GM18870 (cell line): Measurements from ENCODE around the gene PTH1R.

Experiments used
- ATAC-seq: cut with Tn5 transposase; IDR thresholded peaks from one replicate; pipeline ENCODE4 v1.9.1; 2021; ENCODE audit warnings: moderate library complexity; ENCODE audit not compliant: unreplicated experiment

Gene PTH1R

GRCh38 chr3:46877406-46878125 is at the start of gene PTH1R:
Gene PTH1R (plus strand): TSS chr3:46877721. CDS start chr3:46883560, 5,839 bp downstream.
- ATAC-seq, result no peak

DNA sequence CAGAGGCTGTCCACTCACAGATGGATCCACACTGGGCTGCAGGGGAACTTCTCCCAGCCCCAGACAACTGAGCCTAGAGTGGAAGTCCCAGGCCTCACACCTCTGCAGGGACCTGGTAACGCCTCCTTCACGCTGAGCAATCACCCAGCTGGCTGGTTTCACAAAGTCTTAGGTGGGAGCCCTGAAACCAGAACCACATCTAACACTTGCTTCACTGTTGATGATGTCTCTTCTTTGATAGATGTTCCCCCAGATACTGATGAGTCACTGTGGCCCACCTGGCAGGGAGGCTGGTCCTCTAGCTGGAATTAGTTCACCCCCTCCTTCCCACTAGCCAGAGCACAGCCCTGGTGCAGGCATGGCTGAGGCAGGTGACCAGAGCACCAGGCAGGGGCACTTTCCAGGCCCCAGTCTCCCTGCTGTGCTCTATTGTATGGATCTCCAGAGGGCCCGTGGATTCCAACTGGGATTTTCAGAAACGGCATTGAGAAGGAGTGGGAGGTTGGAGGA is 47.8 kb upstream of the PTH1R start:
- no peak for ATAC-seq

GRCh38 chr3:46830801-46831200 is 46.7 kb upstream of the PTH1R start:
- ATAC-seq, result no peak

DNA sequence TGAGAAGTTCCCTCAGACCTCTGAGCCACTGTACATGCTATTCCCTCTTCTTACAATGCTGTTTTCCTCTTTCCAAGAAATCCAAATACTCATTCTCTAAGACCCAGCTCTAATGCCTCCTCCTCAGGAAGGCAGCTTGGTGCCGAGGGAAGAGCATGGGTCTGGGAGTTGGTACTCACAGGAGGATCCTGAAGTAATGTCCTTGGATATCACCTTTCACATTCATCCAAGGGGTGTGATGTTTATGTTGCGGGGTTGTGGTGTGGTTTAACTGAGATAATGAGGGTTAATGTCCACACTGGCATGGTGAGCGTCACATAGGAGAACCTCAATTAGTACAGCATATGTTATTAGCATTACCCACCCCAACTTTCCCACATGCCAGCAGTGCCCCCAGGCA is 46.2 kb upstream of the PTH1R start:
- ATAC-seq, result no peak

DNA sequence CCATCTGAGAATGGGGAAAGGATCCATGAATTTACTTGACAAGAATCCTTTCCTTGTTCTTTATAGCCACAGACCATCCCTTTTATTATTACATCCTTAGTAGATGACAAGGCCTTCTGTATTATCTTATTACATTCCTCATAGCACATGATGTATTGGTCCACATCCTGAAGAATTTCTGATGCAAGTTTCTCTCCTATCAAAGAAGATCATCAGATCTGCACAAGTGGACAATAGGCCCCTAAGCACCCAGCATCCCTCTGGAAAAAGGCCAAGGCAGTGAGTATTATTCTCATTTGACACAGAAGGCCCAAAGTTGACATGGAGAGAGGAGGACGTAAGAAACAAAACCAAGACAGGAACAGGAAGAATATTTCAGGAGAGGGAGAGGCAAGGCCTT is 45.7 kb upstream of the PTH1R start:
- ATAC-seq, result no peak

DNA sequence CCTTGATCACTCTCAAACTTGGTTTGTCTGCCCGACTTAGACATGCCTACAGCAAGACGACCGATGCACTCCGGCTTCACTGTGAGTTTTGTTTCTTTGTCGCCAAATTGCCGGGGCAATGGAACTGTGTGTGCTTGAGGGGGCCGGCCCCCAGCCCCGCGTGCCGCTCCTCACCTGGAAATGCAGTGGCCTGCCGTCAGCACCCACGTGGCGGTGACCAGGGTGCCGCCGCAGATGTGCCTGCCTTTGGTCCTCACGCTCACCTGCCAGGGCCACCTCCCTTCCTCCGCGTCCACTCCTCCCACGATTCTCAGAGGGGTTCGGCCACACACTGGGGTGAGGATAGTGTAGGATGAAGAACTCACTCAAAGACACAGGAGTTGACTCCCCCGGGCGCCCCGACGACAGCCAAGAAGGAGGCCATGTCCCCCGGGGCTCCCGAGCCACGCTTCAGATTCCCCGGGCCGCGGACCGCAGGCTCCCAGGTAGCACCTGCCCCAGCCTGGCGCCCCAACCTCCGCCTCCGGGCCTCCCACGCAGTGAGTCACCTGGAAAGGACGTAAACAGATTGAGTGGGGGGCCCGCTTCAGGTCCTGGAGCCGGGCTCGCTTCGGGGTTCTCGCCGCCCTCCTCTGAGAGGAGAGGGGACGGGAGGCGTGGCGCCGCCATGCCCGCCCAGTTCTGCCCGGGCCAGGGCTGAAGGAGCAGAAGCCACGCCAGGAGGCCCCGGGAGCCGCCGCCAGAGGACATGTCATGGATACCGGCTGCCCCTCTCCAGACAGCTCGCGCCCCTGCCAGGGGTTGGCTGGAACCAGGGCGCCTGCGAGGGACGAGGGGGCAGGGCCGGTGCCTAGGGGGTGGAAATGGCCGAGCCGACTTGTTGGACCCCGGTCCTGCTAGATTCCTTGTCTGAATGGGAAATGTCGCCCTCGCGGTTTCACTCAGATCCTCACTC is 43.9 kb upstream of the PTH1R start:
- no peak for ATAC-seq

GRCh38 chr3:46835054-46835453 is 42.5 kb upstream of the PTH1R start:
- no peak for ATAC-seq

DNA sequence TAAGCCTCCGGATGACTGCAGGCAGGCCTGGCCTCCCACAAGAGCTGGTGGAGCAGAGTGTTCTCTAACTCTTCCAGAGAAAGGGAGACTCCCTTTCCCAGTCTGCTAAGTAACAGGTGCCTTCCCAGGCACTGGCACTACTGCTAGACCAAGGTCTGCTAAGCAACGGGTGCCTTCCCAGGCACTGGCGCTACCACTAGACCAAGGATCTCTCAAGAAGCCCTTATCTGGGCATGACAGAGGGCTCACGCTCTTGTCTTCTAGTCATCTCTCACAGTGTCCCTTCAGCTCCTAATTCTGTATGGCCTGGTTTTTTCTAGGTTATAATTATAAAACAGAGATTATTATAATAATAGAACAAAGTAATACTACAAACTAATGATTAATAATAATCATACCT is 42.0 kb upstream of the PTH1R start:
- no peak for ATAC-seq

DNA sequence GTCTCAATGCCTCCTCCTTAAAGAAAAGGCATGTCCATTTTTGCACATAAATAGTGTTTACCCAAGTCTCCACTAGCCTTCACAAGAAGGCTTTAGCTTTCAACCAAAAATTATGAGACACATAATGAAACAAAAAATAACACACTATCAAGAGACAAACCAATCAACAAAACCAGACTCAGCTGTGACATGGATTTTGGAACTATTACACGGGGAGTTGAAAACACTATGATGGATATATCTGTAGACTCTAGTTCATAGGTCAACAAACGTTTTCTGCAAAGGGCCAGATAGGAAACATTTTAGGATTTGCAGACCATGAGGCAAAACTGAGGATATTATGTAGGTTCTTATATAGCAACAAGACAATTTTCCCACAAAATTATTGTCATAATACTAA is 39.2 kb upstream of the PTH1R start:
- no peak for ATAC-seq

DNA sequence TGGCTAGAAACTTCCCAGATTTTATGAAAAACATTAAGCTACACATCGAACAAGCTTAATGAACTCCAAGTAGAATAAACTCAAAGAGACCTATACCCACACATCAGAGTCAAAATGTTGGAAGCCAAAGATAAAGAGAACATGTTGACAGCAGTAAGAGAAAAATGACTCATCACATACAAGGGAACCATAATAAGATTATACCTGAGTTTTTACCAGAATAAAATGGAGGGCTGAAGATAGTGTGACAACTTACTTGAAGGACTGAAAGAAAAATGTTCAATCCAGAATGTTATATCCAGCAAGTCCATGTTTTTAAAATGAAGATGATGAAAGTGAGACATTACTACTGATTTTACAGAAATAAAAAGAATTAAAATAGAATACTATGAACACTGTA is 37.0 kb upstream of the PTH1R start:
- no peak for ATAC-seq

DNA sequence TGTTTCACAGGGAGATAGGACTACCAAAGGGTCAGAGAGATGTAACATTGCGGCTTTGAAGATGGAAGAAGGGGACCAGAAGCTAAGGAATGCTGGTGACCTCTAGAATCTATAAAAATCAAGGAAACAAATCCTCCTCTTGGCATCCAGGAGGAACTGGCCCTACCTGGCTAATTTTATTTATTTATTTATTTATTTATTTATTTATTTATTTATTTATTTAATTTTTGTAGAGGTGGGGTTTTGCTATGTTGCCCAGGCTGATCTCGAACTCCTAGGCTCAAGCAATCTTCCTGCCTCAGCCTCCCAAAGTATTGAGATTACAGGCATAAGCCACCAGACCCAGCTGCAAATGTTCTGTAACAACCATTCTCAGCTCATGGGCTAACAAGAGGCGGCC is 34.0 kb upstream of the PTH1R start:
- no peak for ATAC-seq

DNA sequence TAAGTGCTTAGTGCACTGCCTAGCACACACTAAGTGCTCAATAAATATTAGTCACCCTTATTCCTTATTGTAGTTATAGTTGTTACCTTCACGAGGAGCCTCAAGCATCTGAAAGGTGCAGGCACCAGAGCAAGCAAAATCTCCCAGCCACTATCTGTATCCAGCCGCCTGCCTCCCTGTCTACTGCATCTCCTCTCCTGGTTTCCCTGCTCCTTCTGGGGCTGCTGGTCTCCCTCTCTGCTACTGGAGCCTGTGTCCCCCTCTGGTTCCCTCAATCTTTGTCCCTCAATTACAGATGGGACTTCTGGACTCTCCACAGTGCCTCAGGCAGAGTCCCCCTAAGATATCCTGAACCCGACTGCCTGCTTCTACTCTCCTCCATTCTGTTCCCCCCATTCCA is 33.1 kb upstream of the PTH1R start:
- ATAC-seq, result no peak

- no peak for ATAC-seq
These were observed 32.6 kb upstream of the PTH1R start for GRCh38 chr3:46844881-46845312.

- ATAC-seq, result no peak
These were observed 32.1 kb upstream of the PTH1R start for GRCh38 chr3:46845397-46845859.

DNA sequence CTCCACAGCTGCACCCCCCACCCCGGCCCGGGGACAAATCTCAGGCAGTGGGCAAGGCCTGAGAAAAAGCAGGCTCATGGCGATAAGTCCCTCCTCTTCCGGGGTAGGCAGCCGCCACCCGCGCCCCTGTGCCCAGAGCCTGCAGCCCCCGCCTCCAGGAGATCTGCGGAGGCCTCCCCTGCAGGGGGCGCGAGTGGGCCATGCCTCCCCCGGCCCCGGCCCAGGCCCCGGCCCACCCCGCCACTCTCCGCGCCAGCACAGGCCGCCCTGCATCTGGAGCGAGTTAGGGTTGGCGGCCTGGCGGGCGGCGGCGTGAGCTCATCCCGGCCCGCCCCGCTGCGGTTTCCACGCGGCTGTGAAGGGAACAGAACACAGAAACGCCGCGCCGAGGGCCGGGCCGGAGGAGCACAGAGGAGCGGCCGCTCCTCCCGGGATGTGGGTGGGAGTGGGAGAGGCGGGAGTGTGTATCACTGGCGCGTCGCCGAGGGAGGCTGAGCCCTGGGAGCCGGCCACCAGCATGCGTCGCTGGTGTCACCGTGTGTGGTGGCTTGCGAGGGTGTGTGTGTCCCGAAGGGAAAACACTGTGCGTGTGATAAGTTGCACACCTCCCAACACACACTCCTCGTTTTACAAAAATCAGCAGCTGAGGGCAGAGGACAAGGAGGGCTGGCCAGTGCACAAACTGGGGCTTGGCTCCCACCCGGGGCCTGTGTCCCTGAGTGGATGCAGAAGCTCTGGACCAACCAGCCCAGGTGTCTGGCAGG is 31.5 kb upstream of the PTH1R start:
- no peak for ATAC-seq

DNA sequence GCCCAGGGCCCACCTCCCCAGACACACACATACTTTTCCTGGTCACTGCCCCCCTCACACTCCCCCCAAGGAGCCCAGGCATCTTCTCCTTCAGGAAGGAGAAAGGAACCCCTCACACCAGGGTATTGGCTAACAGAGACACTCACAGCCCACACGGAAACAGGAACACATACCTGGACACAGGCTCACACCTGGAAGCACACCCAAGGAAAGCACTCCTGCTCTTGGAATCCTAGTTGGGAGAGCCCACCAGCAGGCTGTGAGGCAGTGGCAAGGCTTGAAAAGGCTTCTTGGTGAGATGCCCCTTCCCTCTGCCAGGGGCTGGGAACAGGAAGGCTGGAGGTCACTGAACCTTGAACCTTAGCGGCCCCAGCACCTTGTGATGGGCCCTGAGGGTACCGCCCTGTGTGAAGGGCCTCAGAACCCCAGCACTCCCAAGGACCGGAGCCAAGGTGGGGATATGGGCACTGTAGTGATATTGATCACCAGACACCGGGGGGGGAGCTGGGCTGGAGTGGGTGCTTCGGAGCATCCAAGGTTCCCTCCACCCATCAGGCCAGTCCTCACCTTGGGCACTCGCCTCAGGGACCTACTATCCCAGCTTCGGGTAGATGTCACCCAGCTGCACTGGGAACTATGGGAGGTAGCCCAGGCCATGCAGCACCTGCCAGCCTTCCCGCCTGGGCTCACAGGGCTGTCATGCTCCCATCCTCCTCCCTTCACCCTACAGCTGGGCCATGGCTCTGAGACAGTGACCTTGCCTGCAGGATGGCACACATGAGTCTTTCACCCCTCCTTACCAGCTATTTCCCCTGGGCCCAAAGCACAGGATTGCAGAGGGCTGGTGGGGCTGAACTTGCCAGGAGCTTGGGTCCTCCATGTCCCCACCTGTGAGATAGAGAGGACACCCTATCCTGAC is 30.6 kb upstream of the PTH1R start:
- ATAC-seq, result no peak

DNA sequence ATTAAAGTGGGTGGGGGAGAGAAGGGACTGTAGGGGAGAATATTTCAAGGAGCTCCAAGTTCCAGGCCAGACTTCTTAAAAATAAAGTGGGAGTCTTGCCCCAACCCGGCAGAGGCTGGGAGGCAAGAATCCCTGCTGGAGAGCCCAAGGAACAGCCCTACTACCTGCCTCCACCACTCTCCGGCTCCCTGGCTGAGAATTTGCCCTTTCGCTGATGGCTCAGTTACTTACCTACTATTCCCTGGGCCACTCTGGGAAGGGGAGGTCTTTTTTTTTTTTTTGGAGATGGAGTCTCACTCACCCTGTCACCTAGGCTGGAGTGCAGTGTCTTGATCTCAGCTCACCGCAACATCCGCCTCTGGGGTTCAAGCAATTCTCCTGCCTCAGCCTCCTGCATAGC is 29.8 kb upstream of the PTH1R start:
- ATAC-seq, result no peak

DNA sequence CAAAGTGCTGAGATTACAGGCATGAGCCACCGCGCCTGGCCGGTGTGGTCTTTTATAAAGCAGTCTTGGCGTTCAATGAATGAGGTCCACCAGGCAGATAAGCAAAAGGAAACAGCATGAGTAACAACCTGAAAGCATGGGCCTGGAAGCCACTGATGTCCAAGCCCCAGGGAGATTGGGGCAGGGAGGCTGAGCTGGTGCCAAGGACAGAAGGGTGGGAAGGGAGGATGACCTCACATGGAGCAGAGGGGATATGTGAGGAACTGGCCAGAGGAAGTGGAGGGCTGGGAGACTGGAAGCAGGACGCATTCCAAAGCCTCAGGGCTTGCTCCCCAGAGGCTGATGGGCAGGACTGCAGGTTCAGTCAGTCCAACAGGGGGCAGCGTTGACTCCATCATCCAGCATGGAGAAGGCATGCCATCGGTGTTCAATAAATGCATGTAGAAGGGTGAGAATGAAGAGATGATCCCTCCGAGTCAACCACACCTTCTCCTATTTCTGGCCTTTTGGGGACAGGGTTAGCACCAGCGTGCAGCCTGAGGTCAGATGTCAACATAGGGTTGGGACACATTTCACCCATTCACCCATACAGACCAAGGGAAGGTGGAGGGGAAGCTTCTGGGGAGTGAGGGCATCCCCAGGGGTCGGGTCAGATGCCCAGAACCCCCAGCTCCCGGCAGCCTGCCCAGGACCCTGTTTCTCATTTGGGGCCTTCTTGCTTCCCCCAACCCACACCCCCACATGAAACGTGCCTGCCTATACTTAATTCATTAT is 29.1 kb upstream of the PTH1R start:
- ATAC-seq, result no peak

GRCh38 chr3:46849045-46849631 is 28.4 kb upstream of the PTH1R start:
- no peak for ATAC-seq
